GM18507 (cell line): Measurements from ENCODE around the gene RTCB.
"Not testable (repeated sequence)": the region's sequence is repeated elsewhere in the genome, so short reads cannot be mapped to it uniquely, and the experiment has no call there.

Source experiments
- DNase-seq: peaks from one replicate; pipeline ENCODE4 v3.0.0; 2011; ENCODE audit warnings: low read depth; ENCODE audit not compliant: insufficient read length; ENCODE audit errors: extremely low spot score
- FAIRE-seq: peaks from 2 replicates; lab custom pipeline; 2011; peaks lifted over from hg19 to GRCh38; lab: Jason Lieb, UNC

Gene RTCB

DNA sequence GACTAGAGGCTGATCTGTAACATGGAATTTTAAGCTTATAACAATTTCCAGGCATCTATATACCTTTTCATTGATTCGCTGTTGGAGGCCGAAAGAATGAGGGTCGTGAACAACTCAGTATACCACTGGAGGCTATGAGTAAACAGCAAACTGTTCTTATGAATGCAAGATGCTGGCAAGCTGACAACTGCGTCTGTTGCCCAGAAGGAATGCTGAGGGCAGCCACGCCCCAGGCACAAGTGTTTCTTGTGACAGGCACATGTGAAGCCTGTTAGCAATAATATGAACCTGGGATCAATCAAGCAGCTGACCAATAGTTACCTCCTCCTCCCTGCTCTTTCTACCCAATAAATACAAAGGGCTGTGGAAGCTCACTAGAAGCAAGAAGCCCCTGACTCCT, 15.3 kb downstream of the RTCB start:
- FAIRE-seq (no peak), DNase-seq (no peak)

DNA sequence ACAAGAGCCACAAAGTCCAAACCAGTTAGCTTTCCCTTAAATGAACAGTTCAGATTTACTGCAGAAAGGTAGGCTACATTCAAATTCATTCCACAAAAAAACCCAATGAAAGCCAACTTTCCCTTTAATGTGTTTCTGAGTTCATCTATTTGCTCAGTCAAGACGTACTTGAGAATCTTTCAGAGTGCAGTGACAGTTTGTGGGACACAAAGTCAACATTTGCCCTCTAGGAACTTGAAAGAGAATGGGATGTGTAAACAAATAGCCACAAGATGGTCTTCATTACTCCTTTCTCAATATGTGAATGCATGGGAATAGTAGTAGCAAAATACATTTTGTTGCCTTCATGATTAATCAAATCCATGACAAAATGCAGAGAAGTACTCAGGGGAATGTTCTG, 15.8 kb downstream of the RTCB start:
- no peak for DNase-seq
- FAIRE-seq = no peak

DNA sequence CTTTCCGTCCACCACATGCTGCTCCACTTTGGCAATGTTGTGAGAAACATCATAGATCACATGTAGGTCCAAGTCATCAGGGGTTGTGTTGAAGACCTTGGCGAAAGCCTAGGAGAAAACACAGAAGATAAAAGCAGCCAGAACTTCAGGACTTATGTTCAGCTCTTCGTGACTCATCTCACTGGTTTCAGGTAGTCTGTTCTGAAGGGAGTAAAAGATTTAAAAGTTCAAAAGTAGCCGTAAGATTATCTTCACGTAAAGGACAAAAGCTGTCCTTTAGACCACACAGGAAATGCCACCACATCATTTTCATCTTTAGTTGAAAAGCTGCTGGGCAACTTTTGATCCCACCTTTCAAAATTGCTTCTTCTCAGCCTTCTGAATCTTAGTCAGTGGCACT, 16.9 kb downstream of the RTCB start:
- FAIRE-seq = no peak
- no peak for DNase-seq

DNA sequence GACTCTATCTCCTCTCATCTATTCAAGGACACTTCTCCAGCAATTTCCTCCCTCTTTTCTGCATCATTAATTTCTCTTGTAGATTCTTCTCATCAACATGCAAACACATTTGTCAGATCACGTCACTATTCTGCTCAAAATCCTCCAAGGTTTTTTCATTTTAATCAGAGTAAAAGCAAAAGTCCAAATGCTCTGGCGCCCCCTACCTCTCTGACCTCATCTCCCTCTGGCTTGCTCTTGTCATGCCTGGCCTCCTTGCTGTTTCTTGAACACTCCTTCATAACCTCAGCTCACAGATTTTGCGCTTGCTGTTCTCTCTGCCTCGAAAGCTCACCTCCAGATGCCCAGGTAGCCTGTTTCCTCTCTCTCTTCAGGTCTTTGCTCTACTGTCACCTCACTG, 22.4 kb downstream of the RTCB start:
- DNase-seq = no peak
- FAIRE-seq = peak; percentile 21

DNA sequence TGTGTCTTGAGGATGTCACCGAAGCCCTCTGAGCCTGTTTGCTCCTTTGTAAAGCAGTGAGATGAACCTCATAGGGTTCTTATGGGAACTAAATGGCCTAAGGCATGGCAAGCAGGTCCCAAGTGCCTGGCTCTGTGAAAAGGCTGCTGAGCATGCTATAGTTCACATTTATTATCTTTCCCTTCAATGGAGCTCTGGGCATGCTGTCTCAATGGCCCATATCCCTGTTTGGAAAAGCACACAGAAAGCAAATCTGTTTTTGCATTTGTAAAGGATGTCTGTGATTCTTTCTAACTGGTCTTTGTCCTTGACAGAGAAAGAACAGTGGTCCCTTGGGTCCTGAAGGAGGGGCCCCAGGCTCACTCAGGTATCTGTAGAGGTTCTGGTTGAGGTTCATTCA, 26.4 kb downstream of the RTCB start:
- no peak for DNase-seq
- no peak for FAIRE-seq

DNA sequence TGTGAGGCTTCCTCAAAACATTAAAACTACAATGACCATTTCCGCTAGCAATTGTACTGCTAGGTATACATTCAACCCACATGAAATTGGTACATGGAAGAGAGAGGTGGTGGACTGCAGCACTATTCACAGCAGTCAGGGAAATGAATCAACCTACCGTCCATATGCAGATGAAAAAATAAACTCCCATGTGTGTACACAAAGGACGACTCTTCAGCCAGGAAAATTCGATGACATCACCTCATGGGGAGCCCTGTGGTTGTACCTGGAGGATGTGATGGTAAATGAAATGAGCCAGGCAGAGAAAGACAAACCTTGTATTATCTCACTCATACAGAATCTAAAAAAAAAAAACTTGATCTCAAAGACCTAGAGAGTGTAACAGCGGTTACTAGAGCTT, 31.1 kb downstream of the RTCB start:
- FAIRE-seq (no peak), DNase-seq (no peak)

DNA sequence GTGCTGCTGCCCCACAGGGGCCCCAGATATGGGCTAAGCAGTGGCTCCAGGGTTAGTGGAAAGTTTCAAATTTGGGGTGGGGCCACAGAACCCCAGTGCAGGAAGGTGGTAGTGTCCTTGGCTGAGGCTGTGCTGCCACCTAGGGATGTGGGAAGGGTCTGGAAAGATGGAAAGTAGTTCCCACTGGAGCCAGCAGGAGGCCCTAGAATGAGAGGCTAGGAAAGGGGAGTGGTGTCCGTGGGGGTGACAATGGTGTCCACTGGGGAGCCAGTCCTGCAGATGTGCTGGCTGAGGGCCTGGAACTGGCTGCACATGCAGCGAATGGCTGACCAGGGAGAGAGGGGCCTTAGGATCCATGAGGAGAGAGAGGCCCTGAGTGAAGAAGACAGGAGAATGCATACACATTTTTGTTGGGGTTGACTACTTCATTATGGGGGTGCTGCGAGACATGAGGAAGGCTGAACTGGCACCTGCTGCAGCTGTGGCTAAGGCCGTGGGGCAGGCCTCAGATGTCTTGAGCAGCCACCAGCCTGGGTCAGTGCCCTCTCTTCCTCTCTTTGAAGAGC, 33.3 kb downstream of the RTCB start:
- FAIRE-seq (no peak), DNase-seq (no peak)

DNA sequence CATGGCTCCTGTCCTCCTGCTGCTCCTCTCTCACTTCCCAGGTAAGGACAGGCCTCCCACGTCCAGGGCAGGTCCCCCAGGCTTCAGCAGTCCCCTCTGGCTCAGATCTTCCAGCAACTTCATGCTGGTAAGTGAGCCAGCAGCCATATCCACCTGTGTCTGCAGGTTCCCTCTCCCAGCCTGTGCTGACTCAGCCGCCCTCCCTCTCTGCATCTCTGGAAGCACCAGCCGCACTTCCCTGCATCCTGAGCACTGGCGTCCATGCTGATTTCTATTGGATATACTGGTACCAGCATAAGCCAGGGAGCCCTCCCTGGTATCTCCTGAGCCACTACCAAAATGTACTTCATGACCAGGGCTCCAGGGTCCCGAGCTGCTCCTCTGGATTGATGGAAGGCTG, 35.4 kb downstream of the RTCB start:
- FAIRE-seq (no peak), DNase-seq (no peak)

DNA sequence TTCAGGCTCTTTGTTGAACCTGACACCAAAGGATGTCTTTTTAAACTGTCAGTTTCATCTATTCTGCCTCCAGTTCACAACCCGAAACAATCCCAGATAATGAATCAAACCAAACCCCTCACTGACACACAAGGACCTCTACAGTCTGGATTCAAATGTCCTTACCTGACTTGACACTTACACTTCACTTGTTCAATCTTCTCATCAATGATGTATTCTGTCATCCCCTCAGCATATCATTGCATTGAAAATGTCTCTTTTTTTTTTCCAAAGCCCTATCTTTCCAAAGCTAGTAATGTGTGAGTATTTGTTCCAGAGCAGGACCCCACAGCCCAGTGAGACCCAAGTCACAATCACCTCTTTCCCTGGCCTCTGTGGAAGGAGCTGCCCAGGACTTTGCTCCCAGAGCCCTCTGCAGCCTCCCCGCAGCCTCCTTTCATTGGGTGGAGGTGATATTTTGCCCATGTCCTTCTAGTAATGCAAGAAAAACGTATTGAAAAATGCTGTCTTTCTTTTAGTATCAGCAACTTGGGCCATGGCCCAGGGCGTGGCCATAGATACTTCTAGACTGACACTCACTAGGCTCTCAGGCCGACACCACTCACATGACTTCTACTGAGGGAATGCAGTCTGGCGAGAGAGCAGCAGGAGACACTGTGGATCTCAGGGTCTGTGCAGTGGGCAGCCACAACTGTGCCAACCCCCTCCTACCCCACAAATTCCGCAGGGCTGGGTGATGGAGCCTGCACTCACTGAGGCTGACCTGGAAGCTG, 36.2 kb downstream of the RTCB start:
- DNase-seq (no peak), FAIRE-seq (no peak)

DNA sequence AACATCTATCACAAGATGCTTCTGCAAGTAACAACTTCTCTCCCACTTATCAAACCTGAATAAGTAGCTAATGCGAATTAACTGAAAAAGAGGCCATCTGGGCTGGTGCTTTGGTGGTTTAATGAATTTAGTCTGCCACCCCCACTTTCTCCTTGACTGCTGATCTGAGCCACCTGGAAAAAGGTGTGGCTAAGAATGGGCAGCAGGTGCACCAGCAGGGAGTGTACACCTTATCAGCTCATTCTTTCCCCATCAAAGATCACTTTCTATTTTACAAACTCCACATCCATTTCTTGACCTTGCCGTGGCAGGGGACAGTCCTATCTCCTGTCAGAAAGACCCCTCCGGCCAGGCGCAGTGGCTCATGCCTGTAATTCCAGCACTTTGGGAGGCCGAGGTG, 47.8 kb downstream of the RTCB start:
- DNase-seq (no peak), FAIRE-seq (no peak)

DNA sequence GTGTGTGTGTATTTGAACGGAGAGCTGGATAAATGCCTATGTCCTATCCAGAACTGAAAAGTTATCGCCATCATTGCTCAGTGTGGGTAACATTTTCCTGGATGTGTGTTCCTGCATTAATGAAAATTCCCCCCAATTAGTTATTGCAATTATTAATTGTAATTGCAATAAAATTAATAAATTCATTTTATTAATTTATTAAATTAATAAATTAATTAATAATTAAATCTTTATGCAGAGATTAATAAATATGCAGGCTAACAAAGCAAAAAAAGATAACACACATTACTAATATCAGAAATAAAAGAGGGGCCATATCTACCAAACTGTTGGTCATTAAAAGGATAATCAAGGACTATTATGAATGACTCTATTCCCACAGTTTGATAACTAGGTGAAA, 50.8 kb downstream of the RTCB start:
- no peak for DNase-seq
- no peak for FAIRE-seq

DNA sequence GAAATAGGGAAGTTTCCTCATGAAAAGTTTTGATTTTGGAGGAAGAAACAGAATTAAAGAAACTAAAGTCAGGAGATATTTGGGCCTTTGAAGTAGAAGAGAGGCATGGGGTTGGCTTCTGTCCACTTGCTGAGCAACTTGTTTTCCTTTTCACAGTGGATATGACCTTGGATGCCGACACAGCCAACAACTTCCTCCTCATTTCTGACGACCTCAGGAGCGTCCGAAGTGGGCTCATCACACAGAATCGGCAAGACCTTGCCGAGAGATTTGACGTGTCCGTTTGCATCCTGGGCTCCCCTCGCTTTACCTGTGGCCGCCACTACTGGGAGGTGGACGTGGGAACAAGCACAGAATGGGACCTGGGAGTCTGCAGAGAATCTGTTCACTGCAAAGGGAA, 52.0 kb downstream of the RTCB start:
- FAIRE-seq, DNase-seq: not testable (repeated sequence)

DNA sequence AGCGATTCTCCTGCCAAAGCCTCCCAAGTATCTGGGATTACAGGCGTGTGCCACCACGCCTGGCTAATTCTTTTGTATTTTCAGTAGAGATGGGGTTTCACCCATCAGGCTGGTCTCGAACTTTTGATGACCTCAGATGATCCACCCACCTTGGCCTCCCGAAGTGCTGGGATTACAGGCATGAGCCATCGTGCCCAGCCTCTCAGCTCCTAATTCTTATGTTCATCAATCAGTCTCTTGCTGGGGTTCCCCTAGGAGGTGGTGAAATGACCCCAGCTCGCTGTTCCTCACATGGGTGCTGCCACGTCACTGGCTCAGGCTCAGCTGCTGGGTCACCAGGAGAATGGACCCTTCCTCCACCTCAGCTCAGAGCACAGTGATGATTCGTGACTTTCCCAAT, 54.5 kb downstream of the RTCB start, which contains the start of gene RFPL3:
Gene RFPL3 (plus strand): TSS at position 301 of the 400 bp plus-strand sequence. CDS start 205 bp downstream, outside the sequence.
- FAIRE-seq, DNase-seq: not testable (repeated sequence)

DNA sequence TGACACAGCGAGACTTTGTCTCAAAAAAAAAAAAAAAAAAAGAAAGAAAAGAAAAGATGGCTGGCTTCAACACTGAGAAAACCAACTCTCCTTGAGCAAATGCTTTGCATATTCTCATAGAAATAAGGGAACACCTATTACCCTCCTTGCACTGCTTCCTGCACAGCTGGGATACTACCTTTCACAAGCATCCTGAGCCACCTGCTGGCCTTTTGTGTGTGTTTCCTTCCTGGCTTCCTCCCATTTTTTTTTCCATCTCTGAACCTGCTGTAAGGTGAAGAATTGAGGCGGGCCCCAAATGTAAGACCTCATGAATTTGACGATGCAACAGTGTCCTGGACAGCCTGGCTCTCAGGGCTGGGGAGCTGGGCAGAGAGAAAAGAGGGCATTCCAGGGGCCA, 56.3 kb downstream of the RTCB start:
- DNase-seq = no peak
- FAIRE-seq = no peak

DNA sequence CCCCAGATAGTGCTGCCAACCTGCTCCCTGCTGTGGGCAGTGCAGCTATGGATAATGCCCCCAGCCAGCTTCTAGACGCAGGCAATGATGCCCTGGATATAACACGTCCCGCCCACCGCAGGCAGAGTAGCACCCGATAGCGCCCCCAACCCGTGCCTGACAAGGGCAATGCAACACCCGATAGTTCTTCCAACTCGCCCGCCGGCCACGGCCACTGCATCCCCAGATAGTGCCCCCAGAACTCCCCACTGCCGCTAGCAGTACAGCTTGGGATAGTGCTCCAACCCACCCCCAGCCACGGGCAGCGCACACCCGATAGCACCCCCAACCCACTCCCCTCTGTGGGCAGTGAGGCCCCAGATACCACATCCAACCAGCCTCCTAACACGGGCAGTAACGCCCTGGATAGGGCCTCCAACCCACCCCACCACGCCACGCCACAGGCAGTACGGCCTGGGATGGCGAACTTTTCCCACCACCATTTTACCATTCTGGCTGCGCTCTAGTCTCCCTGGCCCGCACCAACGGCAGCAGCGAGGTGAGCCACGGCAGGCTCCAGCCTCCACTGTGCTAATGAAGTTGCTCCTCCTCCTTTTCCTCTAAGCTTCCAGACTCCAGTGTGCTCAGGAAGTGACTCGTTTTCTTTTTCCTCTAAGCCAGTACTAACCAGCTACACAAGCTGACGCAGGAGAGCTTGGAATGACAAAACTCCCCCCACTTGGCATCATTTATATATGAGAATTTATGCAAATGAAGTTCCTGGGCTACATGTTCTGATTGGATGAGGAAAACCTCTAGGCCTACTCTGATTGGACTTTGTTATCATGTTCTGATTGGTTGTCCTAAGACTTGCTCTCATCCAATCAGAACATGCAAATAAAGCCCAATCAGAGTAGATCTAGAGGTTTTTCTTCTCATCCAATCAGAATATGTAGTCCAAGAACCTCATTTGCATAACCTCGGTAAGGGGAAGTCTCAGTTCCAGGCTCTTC, 57.4 kb downstream of the RTCB start:
- FAIRE-seq = no peak

DNA sequence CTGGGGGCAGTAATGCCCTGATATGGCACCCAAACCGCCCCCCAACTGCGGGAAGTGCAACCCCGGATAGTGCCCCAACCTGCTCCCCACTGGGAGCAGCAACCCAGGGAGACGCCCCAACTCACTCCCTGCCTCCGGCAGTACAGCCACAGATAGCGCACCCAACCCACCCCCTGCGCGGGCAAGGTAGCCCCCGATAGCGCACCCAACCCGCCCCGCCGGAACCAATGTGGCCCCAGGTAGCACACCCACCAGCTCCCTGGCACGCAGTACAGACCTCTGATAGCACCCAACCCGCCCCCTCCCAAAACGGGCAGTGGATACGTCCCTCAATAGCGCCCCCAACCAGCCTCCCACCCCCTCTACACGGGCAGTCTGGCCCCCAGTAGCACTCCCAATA, 58.2 kb downstream of the RTCB start:
- no peak for DNase-seq
- no peak for FAIRE-seq

More for the DNA sequence above, 57.4 kb downstream of the RTCB start:
- DNase-seq = no peak

DNA sequence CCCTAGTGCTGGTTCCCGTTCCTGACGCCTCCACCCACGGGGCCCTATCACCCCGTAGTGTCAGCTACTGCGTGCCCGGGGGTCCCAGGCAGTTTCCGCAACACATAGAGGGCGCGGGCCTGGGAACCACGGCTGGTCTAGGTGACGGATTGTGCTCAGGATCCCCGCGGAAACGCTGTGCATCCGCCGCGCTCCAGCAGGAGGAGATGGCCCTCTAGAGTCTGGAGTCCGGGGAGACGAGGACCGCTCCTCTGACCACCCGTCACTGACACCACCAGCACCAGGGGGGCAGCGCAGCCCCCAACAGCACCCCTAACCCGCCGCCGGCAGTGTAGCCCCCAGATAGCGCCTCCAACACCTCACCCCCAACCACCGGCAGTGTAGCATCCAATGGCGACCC, 58.8 kb downstream of the RTCB start:
- FAIRE-seq = no peak
- DNase-seq = no peak

DNA sequence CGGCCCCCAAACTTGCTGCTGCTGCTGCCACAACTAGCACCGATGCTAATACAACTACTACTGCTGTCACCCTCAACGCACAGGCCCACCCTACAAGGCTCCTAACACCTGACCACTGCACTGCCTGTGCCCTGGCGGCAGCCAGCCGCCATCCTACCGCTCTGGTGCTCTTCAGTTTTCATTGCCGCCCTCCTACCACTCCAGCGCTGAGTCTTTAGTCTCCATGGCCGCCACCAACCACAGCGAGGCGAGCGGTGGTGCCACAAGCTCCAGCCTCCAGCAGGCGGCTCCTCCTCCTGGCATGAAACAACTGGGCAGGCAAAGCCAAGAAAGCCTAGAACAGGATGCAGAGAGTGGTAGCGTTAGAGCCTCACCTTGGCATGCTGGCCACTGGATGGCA, 59.4 kb downstream of the RTCB start:
- DNase-seq (no peak), FAIRE-seq (no peak)

DNA sequence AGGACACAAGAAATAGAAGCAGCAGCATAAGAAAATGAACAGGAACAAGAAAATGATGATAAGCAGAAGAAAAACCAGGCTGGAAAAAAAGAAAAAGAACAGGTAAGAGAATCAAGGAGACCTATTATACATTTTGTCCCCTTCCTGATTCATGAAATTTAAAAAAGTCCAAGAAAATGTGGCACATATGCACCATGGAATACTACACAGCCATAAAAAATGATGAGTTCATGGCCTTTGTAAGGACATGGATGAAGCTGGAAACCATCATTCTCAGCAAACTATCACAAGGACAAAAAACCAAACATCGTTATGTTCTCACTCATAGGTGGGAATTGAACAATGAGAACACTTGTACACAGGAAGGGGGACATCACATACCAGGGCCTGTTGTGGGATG, 60.2 kb downstream of the RTCB start:
- FAIRE-seq, DNase-seq: not testable (repeated sequence)

DNA sequence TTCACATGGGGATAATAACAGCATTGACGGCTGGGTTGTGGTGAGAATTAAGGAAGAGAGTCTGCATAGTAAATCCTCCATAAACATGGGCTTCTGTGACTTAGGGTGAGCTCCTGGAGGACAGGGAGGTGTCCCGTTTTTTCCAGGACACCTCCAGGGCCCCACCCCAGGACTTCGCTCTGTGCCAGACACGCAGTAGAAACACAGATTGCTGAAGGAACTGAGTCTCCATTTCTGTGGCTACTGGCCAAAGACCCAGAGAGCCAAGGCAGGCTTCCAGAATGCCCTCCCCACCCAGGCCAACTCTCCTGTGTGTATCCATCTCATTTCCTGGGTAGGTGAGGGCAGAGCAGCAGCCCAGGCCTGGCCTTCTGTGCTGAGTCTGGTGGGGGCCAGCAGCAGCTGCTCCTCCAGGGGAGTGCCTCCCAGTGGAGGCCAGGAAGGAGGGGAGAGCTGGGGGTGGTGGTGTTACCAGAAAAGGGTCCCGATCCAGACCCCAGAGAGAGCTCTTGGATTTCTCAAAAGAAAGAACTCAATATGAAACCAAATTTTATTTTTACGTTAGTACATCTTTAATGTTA, 63.9 kb downstream of the RTCB start:
- FAIRE-seq (no peak), DNase-seq (no peak)
